Measurements from ENCODE around the gene CUL9. TPM values are rescaled to one million over a fixed set of nuclear protein-coding genes. Genes with fewer than 3 reads are reported as not detected.

Gene CUL9
- total and polyA plus RNA-seq, 11 donors: 6.5 to 22.3 (median 12.5) TPM

GRCh38 chr6:43146261-43146660 lies 35.7 kb upstream of the CUL9 start:
- no peaks in the 10 kb centered on the region for H3K27me3 ChIP-seq
- H3K9me3 ChIP-seq: no peaks in the 10 kb centered on the region
- ATAC-seq: no peak
- TF ChIP-seq POLR2A (IDR thresholded peaks at IDR 0.05): no peak
- no peak for TF ChIP-seq CTCF (IDR thresholded peaks at IDR 0.05)
- DNase-seq: no peak
- WGBS, 4 donors: 90 to 96% (median 91%) methylated on average over 3 of the region's 3 CpGs
- no peak overlapping the region for H3K4me3 ChIP-seq
- H3K27ac ChIP-seq: no peak overlapping the region
- no peaks in the 10 kb centered on the region for H3K36me3 ChIP-seq
- H3K4me1 ChIP-seq: peaks cover 0 to 17% (median 11%) of the 10 kb centered on the region in 12 donors
- intact Hi-C loops (cut with DNase I): no loop called here

DNA sequence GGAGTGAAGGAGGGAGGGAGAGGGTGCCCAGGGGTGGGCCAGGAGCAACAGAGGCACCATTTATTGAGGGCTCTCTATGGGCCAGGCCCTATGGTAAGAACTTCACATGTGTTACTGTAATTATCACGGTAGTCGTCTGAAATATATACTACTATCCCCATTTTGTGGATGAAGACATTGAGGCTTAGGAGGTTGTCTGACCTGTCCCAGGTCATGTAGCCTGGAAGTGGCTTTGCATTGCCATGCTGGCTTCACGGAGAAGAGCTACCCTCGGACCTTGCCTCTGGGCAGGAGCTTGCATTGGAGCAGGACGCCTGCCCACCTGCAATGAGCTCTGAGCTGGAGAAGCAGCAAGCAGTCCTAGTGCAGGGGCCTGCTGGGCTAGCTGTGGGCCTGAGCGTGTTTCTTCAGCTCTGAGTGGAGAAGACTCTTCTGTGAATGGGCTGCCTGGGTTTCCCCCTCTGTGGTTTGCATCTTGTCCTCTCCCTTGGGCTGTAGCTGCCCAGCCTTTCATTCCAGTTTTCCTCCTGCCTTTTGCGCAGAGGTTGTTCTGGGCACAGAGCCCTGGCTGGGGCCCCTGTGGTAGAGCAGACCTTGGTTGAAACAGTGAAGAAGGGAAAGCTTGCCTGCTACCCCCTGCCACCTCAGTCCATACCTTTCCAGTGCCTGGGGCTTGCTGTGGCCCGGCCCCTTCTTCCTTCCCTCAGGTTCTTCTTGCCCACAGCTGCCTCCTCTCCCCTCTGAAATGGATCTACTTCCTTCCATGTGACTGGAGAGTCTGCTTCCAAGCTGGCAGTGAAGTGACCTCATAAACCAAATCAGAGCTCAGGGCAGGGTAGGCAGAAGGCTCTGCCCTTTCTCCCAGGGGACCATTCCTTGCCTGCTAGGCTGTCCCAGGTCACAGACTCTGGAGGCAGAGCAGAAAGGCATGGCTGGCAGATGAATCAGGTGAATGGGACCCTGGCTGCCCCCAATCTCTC lies 35.0 kb upstream of the CUL9 start:
- H3K27ac ChIP-seq: no peak overlapping the region
- H3K4me1 ChIP-seq: peaks cover 0 to 17% (median 11%) of the 10 kb centered on the region in 12 donors
- no peak overlapping the region for H3K4me3 ChIP-seq
- 80 to 97% (median 92%) methylated on average over 8 of the region's 8 CpGs for WGBS, 4 donors
- DNase-seq: peak in 1 of 5 donors; percentile 19
- H3K9me3 ChIP-seq: no peaks in the 10 kb centered on the region
- no peaks in the 10 kb centered on the region for H3K27me3 ChIP-seq
- no peaks in the 10 kb centered on the region for H3K36me3 ChIP-seq
- no peak for ATAC-seq
- no peak for TF ChIP-seq POLR2A (IDR thresholded peaks at IDR 0.05)
- TF ChIP-seq CTCF (IDR thresholded peaks at IDR 0.05): no peak
- intact Hi-C loops (cut with DNase I): no loop called here

GRCh38 chr6:43147691-43148477 lies 34.1 kb upstream of the CUL9 start:
- Histone ChIP-seq H3K4me3 (no peak overlapping the region), H3K4me1 (peaks cover 0 to 16% (median 10%) of the 10 kb centered on the region in 12 donors), H3K9me3 (no peaks in the 10 kb centered on the region), H3K27ac (no peak overlapping the region), H3K27me3 (no peaks in the 10 kb centered on the region), H3K36me3 (no peaks in the 10 kb centered on the region)
- peak in 1 of 5 donors; percentile 7 for DNase-seq
- intact Hi-C loops (cut with DNase I): no loop called here
- no peak for TF ChIP-seq POLR2A (IDR thresholded peaks at IDR 0.05)
- TF ChIP-seq CTCF (IDR thresholded peaks at IDR 0.05): no peak
- no peak for ATAC-seq
- 92 to 94% (median 93%) methylated on average over 6 of the region's 6 CpGs for WGBS, 4 donors

DNA sequence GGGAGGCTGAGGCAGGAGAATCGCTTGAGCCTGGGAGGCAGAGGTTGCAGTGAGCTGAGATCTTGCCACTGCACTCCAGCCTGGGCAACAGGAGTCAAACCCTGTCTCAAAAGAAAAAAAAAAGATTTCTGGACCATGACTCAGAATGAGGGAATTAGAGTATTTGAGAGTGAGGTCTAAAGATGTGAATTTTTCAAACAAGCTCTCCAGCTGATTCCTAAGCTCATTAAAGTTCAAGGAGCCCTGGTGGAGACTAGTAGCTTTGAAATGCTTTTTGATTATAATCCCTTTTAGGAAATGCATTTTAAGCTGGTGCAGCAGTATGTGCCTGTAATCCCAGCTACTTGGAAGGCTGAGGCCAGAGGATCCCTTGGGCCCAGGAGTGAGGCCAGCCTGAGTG lies 32.7 kb upstream of the CUL9 start:
- DNase-seq: no peak
- WGBS, 4 donors: 91 to 100% (median 95%) methylated on average over 1 of the region's 1 CpG
- no peak overlapping the region for H3K27ac ChIP-seq

More for the DNA sequence above, 32.7 kb upstream of the CUL9 start:
- H3K9me3 ChIP-seq: no peaks in the 10 kb centered on the region
- no peak for ATAC-seq
- no peaks in the 10 kb centered on the region for H3K27me3 ChIP-seq
- H3K4me3 ChIP-seq: no peak overlapping the region
- TF ChIP-seq CTCF (IDR thresholded peaks at IDR 0.05) (no peak), POLR2A (IDR thresholded peaks at IDR 0.05) (no peak)
- no peaks in the 10 kb centered on the region for H3K36me3 ChIP-seq
- intact Hi-C loops (cut with DNase I): no loop called here
- H3K4me1 ChIP-seq: peaks cover 0 to 4% (median 0%) of the 10 kb centered on the region in 12 donors
